ENCODE measurements around the gene RYR1. TPM values are rescaled to one million over a fixed set of nuclear protein-coding genes. Genes with fewer than 3 reads are reported as not detected.

The RYR1 gene
- total and polyA plus RNA-seq, 2 of the 13 experiments (the other 11 are each of a cell fraction or from before 2014, with no cell fraction given), result 0.03 TPM; not detected in 1

DNA sequence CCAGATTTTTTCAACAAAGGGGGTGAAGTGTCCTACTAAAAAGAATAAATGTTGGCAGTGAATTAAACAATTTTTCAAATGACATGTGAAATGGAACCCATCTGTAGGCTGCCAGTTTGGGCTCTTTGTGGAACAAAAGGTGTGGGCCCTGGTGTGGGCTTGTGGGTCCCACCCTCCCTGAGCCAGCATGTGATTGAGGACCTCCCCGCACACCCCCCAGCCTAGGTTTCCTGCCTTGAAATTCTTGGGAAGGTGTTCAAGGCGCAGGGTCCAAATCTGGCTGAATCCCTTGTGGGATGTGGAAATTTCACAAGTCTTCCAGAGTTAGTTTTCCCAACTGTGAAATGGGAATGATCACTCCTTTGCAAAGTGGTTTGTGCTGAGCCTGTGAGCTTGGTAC, 49.7 kb upstream of the RYR1 start:
- in situ Hi-C loops (cut with HindIII; ENCODE audit: extremely low pct_ligation_motif_present, low pct_unique_long_range_greater_than_20kb) (no loop called here), intact Hi-C loops (cut with micrococcal nuclease; ENCODE audit: unreplicated experiment) (no loop called here)
- Histone ChIP-seq H3K36me3 (replicated peaks in 1 of 2; ENCODE audit: control insufficient read depth in 1 of 2, insufficient read depth in 2 of 2, low read length in 2 of 2) (peaks cover 22 to 44% of the 10 kb centered on the region in 2 experiments), H3K4me1 (ENCODE audit: insufficient read depth, low read length) (peaks cover 8% of the 10 kb centered on the region), H3K27me3 (ENCODE audit: control insufficient read depth in 1 of 2, insufficient read depth in 2 of 2, low read length in 2 of 2) (peaks cover 0 to 6% of the 10 kb centered on the region in 2 experiments; a peak in 3 of 5 replicates), H3K9me3 (ENCODE audit: low read length) (no peaks in the 10 kb centered on the region), H3K79me2 (ENCODE audit: insufficient read depth, low read length) (no peaks in the 10 kb centered on the region), H3K27ac (ENCODE audit: extremely low read length, insufficient read depth, low read length) (no peak overlapping the region), H3K4me2 (ENCODE audit: low read depth, low read length) (no peak overlapping the region), H3K9ac (ENCODE audit: insufficient read depth, low read depth, low read length) (no peak overlapping the region), H2AFZ (ENCODE audit: low read length) (no peak overlapping the region), H3K4me3 (replicated peaks in 1 of 3; ENCODE audit: insufficient read depth in 1 of 3, low read depth in 2 of 3, low read length in 3 of 3) (no peak overlapping the region), H4K20me1 (ENCODE audit: insufficient read depth, low read length) (peaks cover 4% of the 10 kb centered on the region; the same call in 1 of the 2 replicates)
- ChIA-PET CTCF (ENCODE audit: low intra/inter-chr PET ratio, low total read pairs) (no interaction called here), POLR2A (interaction anchor here (2.5 kb wide), 1 partner anchor 9 kb away, joined by 15 read pairs; the partner anchor contains the start of gene PSMD8)
- ATAC-seq, result no peak
- FAIRE-seq, result no peak
- 100% methylated on average over 1 of the region's 2 CpGs for WGBS (ENCODE audit: low lambda C conversion rate)
- BruUV-seq (replicated peaks), result no TSS peak
- DNase-seq (ENCODE audit: low spot score), result no peak
- TF ChIP-seq, protein P1, sequence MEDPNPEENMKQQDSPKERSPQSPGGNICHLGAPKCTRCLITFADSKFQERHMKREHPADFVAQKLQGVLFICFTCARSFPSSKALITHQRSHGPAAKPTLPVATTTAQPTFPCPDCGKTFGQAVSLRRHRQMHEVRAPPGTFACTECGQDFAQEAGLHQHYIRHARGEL (CRISPR knock-in tag; IDR thresholded peaks at IDR 0.05), result no peak
- no peak for TF ChIP-seq ZNF44 (CRISPR knock-in tag; IDR thresholded peaks at IDR 0.05)
- no peak for TF ChIP-seq ZNF432 (CRISPR knock-in tag; IDR thresholded peaks at IDR 0.05; ENCODE audit: borderline replicate concordance)
- TF ChIP-seq NFATC3 (CRISPR knock-in tag; IDR thresholded peaks at IDR 0.05), result no peak
- no peak for TF ChIP-seq IRF2 (CRISPR knock-in tag; IDR thresholded peaks at IDR 0.05)
- no peak for TF ChIP-seq ZNF616 (CRISPR knock-in tag; IDR thresholded peaks at IDR 0.05; ENCODE audit: low read depth)
- TF ChIP-seq, protein P2, sequence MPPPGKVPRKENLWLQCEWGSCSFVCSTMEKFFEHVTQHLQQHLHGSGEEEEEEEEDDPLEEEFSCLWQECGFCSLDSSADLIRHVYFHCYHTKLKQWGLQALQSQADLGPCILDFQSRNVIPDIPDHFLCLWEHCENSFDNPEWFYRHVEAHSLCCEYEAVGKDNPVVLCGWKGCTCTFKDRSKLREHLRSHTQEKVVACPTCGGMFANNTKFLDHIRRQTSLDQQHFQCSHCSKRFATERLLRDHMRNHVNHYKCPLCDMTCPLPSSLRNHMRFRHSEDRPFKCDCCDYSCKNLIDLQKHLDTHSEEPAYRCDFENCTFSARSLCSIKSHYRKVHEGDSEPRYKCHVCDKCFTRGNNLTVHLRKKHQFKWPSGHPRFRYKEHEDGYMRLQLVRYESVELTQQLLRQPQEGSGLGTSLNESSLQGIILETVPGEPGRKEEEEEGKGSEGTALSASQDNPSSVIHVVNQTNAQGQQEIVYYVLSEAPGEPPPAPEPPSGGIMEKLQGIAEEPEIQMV (CRISPR knock-in tag; IDR thresholded peaks at IDR 0.05; ENCODE audit: low read depth), result no peak
- TF ChIP-seq ZNF547 (CRISPR knock-in tag; IDR thresholded peaks at IDR 0.05), result no peak
- no peak for TF ChIP-seq HDAC1 (CRISPR knock-in tag; IDR thresholded peaks at IDR 0.05)
- TF ChIP-seq, protein P3, sequence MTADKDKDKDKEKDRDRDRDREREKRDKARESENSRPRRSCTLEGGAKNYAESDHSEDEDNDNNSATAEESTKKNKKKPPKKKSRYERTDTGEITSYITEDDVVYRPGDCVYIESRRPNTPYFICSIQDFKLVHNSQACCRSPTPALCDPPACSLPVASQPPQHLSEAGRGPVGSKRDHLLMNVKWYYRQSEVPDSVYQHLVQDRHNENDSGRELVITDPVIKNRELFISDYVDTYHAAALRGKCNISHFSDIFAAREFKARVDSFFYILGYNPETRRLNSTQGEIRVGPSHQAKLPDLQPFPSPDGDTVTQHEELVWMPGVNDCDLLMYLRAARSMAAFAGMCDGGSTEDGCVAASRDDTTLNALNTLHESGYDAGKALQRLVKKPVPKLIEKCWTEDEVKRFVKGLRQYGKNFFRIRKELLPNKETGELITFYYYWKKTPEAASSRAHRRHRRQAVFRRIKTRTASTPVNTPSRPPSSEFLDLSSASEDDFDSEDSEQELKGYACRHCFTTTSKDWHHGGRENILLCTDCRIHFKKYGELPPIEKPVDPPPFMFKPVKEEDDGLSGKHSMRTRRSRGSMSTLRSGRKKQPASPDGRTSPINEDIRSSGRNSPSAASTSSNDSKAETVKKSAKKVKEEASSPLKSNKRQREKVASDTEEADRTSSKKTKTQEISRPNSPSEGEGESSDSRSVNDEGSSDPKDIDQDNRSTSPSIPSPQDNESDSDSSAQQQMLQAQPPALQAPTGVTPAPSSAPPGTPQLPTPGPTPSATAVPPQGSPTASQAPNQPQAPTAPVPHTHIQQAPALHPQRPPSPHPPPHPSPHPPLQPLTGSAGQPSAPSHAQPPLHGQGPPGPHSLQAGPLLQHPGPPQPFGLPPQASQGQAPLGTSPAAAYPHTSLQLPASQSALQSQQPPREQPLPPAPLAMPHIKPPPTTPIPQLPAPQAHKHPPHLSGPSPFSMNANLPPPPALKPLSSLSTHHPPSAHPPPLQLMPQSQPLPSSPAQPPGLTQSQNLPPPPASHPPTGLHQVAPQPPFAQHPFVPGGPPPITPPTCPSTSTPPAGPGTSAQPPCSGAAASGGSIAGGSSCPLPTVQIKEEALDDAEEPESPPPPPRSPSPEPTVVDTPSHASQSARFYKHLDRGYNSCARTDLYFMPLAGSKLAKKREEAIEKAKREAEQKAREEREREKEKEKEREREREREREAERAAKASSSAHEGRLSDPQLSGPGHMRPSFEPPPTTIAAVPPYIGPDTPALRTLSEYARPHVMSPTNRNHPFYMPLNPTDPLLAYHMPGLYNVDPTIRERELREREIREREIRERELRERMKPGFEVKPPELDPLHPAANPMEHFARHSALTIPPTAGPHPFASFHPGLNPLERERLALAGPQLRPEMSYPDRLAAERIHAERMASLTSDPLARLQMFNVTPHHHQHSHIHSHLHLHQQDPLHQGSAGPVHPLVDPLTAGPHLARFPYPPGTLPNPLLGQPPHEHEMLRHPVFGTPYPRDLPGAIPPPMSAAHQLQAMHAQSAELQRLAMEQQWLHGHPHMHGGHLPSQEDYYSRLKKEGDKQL (CRISPR knock-in tag; IDR thresholded peaks at IDR 0.05; ENCODE audit: low read depth), result no peak
- TF ChIP-seq FLYWCH1 (CRISPR knock-in tag; IDR thresholded peaks at IDR 0.05), result no peak
- TF ChIP-seq, protein P4, sequence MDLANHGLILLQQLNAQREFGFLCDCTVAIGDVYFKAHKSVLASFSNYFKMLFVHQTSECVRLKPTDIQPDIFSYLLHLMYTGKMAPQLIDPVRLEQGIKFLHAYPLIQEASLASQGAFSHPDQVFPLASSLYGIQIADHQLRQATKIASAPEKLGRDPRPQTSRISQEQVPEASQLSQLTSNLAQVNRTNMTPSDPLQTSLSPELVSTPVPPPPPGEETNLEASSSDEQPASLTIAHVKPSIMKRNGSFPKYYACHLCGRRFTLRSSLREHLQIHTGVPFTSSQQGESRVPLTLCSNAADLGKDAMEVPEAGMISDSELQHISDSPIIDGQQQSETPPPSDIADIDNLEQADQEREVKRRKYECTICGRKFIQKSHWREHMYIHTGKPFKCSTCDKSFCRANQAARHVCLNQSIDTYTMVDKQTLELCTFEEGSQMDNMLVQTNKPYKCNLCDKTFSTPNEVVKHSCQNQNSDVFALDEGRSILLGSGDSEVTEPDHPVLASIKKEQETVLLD (CRISPR knock-in tag; IDR thresholded peaks at IDR 0.05; ENCODE audit: low read depth), result no peak
- TF ChIP-seq HOXA3 (CRISPR knock-in tag; IDR thresholded peaks at IDR 0.05), result no peak
- TF ChIP-seq ZBTB42 (CRISPR knock-in tag; IDR thresholded peaks at IDR 0.05), result no peak
- TF ChIP-seq ZNF607 (CRISPR knock-in tag; IDR thresholded peaks at IDR 0.05; ENCODE audit: borderline replicate concordance), result no peak
